Suprapubic skin (tissue), 4 donors: ENCODE data around the gene MFAP2.

ENCODE experiments used
- CTCF ChIP-seq, 2 donors: fragments of 200-600 bp in 1 of 2; fragments of 450-650 bp in 1 of 2; sonication (generic) in 1 of 2; IDR thresholded peaks; one replicate each; pipeline ENCODE4 v1.5.1; 2016 to 2019; ENCODE audit warnings: antibody characterized with exemption in 2 of 2, mild to moderate bottlenecking in 1 of 2, moderate library complexity in 1 of 2
- POLR2A ChIP-seq, 2 donors: fragments of 450-650 bp; IDR thresholded peaks; one replicate each; pipeline ENCODE4 v1.6.1; 2017; ENCODE audit warnings: antibody characterized with exemption in 2 of 2, mild to moderate bottlenecking in 2 of 2, moderate library complexity in 2 of 2
- POLR2AphosphoS5 ChIP-seq, 3 donors: sonication (generic); formaldehyde crosslinking; IDR thresholded peaks; one replicate each; pipeline ENCODE4 v1.6.1; 2017; ENCODE audit warnings: antibody characterized with exemption in 3 of 3

DNA sequence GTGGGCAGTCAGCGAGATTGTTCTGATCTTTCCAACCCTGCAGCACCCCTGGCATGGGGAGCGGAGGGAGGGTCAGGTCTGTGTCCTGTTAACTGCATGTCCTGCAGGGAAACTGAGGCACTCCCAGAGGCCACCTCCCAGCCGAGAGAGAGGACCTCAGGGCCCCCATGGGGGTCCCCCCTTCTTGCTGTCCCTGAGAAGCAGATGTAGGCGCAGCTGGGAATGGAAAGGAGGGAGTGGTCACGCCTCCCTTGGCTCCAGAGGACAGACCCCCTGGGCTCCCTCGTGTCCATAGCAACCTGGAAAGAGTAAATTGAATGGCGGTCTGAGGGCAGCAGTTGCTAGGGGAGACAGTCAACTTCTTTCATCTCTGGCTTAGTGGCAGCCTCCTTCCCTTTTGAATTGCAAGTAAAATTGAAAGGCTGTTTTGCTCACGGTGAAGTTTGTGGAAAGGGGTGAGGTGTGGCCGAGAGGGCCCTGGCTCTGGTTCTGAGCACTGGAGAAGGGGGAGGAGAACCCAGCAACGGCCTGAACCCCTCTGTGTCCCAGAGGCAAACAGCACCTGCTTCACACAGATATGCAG lies 53.8 kb downstream of the MFAP2 start:
- TF ChIP-seq CTCF (IDR thresholded peaks at IDR 0.05), result no peak
- no peak for TF ChIP-seq POLR2A (IDR thresholded peaks at IDR 0.05)
- TF ChIP-seq POLR2AphosphoS5 (IDR thresholded peaks at IDR 0.05), result no peak
